ENCODE results near the gene DNAH3. TPM values are rescaled to one million over a fixed set of nuclear protein-coding genes. Genes with fewer than 3 reads are reported as not detected.
A peak's percentile ranks its signal among the peaks of the same experiment; 100 is the strongest.

Gene DNAH3
- polyA plus RNA-seq, 1 donor, result 0.16 TPM

DNA sequence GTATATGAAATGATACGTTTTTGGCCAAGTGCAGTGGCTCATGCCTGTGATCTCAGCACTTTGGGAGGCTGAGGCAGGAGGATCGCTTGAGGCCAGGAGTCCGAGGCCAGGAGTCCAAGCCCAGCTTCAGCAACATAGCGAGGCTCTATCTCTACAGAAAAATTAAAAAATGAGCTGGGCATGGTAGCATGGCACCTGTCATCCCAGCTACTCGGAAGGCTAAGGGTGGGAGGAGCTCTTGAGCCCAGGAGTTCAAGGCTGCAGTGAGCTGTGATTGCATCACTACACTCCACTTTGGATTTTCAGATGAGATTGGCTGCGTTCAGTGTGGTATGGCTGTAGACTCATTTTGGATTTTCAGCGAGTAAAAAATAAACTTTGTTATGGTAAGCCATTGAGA lies 112.4 kb downstream of the DNAH3 start:
- no peak overlapping the region for H3K27ac ChIP-seq (ENCODE audit: low read length)
- no peaks in the 10 kb centered on the region for H3K36me3 ChIP-seq (ENCODE audit: control insufficient read depth, insufficient read depth, low read length)
- H3K9me3 ChIP-seq (ENCODE audit: control insufficient read depth, low read depth, low read length), result no peaks in the 10 kb centered on the region
- H3K4me3 ChIP-seq (ENCODE audit: low read length), result no peak overlapping the region
- no peak for DNase-seq
- WGBS (ENCODE audit: insufficient coverage, low lambda C conversion rate), result 80% methylated on average over 1 of the region's 7 CpGs
- no peaks in the 10 kb centered on the region for H3K4me1 ChIP-seq (ENCODE audit: control insufficient read depth, insufficient read depth, low read length)
- no peaks in the 10 kb centered on the region for H3K27me3 ChIP-seq (ENCODE audit: control insufficient read depth, insufficient read depth, low read length)

- Histone ChIP-seq H3K36me3 (ENCODE audit: control insufficient read depth, insufficient read depth, low read length) (no peaks in the 10 kb centered on the region), H3K4me3 (ENCODE audit: low read length) (no peak overlapping the region), H3K4me1 (ENCODE audit: control insufficient read depth, insufficient read depth, low read length) (no peaks in the 10 kb centered on the region), H3K27ac (ENCODE audit: low read length) (no peak overlapping the region), H3K9me3 (ENCODE audit: control insufficient read depth, low read depth, low read length) (no peaks in the 10 kb centered on the region), H3K27me3 (ENCODE audit: control insufficient read depth, insufficient read depth, low read length) (no peaks in the 10 kb centered on the region)
- DNase-seq, result no peak
- WGBS (ENCODE audit: insufficient coverage, low lambda C conversion rate), result no CpG with 5 or more reads among the region's 15 CpGs
Observed at GRCh38 chr16:21037736-21038135, 112.9 kb downstream of the DNAH3 start.

- Histone ChIP-seq H3K36me3 (ENCODE audit: control insufficient read depth, insufficient read depth, low read length) (no peaks in the 10 kb centered on the region), H3K4me1 (ENCODE audit: control insufficient read depth, insufficient read depth, low read length) (no peaks in the 10 kb centered on the region), H3K4me3 (ENCODE audit: low read length) (no peak overlapping the region), H3K27me3 (ENCODE audit: control insufficient read depth, insufficient read depth, low read length) (no peaks in the 10 kb centered on the region), H3K9me3 (ENCODE audit: control insufficient read depth, low read depth, low read length) (no peaks in the 10 kb centered on the region), H3K27ac (ENCODE audit: low read length) (no peak overlapping the region)
- no peak for DNase-seq
- 100% methylated on average over 1 of the region's 4 CpGs for WGBS (ENCODE audit: insufficient coverage, low lambda C conversion rate)
Observed at GRCh38 chr16:21037168-21037567, 113.5 kb downstream of the DNAH3 start.

DNA sequence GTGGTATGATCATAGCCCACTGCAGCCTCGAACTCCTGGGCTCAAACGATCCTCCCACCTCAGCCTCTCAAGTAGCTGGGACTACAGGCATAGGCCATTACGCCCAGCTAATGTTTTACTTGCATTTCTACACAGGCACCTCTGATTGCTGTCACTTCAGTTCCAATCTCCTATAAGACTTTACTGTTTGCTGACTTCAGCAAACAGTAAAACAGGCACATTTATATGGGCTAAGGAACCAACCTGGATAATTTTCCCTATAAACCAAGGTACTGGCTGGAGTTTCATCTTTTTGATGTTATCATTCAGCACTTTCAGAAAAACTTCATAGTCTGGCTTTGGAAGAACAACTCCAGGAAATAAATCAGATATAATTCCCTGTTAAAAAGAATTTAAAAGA lies 114.2 kb downstream of the DNAH3 start:
- Histone ChIP-seq H3K9me3 (ENCODE audit: control insufficient read depth, low read depth, low read length) (no peaks in the 10 kb centered on the region), H3K27me3 (ENCODE audit: control insufficient read depth, insufficient read depth, low read length) (no peaks in the 10 kb centered on the region), H3K27ac (ENCODE audit: low read length) (no peak overlapping the region), H3K4me1 (ENCODE audit: control insufficient read depth, insufficient read depth, low read length) (no peaks in the 10 kb centered on the region), H3K36me3 (ENCODE audit: control insufficient read depth, insufficient read depth, low read length) (no peaks in the 10 kb centered on the region), H3K4me3 (ENCODE audit: low read length) (no peak overlapping the region)
- peak in 1 of 2 donors; percentile 27 for DNase-seq
- WGBS (ENCODE audit: insufficient coverage, low lambda C conversion rate), result 80% methylated on average over 1 of the region's 3 CpGs

DNA sequence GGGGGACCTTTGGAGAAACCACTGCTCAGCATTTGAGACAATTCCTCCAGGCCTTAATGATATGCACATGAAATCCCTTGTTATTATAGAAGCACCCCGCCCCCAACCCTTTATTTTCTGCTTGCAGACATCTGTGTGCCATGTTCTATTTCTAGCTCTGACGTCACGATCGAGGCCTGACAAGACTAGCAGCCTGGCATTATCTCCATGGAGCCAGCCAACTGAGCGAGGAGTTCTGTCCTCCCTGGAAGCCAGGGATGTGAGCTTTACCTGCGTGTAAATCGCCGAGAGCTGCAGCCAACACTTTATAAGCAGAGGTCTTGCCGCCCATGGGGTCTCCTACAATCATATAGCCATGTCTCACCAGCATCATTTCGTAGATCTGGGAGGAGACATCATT lies 116.9 kb downstream of the DNAH3 start:
- no peaks in the 10 kb centered on the region for H3K27me3 ChIP-seq (ENCODE audit: control insufficient read depth, insufficient read depth, low read length)
- H3K9me3 ChIP-seq (ENCODE audit: control insufficient read depth, low read depth, low read length), result no peaks in the 10 kb centered on the region
- H3K4me1 ChIP-seq (ENCODE audit: control insufficient read depth, insufficient read depth, low read length), result no peaks in the 10 kb centered on the region
- H3K4me3 ChIP-seq (ENCODE audit: low read length), result no peak overlapping the region
- H3K36me3 ChIP-seq (ENCODE audit: control insufficient read depth, insufficient read depth, low read length), result no peaks in the 10 kb centered on the region
- no peak for DNase-seq
- H3K27ac ChIP-seq (ENCODE audit: low read length), result no peak overlapping the region
- WGBS (ENCODE audit: insufficient coverage, low lambda C conversion rate), result 60% methylated on average over 1 of the region's 10 CpGs

DNA sequence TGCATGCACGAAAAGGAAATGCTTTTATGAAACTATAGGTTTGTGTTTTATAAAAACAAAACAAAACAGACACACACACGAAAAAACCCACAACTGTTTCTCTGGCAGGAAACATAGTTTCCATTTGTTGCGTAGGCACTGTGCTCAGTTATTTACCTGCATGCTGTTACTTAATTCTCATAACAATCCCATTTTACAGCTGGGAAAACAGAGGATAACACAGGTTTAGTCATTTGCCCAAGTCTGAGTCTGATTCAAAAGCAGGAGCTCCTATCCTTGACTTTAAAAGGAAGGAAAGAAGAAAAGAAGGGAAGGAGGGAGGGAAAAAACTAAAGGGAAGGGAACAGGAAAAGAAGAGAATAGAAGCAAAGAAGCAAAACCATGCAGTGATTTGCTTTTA lies 117.4 kb downstream of the DNAH3 start:
- no peak for DNase-seq
- no peaks in the 10 kb centered on the region for H3K4me1 ChIP-seq (ENCODE audit: control insufficient read depth, insufficient read depth, low read length)
- no peaks in the 10 kb centered on the region for H3K36me3 ChIP-seq (ENCODE audit: control insufficient read depth, insufficient read depth, low read length)
- no peaks in the 10 kb centered on the region for H3K27me3 ChIP-seq (ENCODE audit: control insufficient read depth, insufficient read depth, low read length)
- no peaks in the 10 kb centered on the region for H3K9me3 ChIP-seq (ENCODE audit: control insufficient read depth, low read depth, low read length)
- H3K27ac ChIP-seq (ENCODE audit: low read length), result no peak overlapping the region
- H3K4me3 ChIP-seq (ENCODE audit: low read length), result no peak overlapping the region
- WGBS (ENCODE audit: insufficient coverage, low lambda C conversion rate), result 86% methylated on average over 1 of the region's 3 CpGs

GRCh38 chr16:21028728-21029127 lies 121.9 kb downstream of the DNAH3 start:
- Histone ChIP-seq H3K4me1 (ENCODE audit: control insufficient read depth, insufficient read depth, low read length) (no peaks in the 10 kb centered on the region), H3K9me3 (ENCODE audit: control insufficient read depth, low read depth, low read length) (no peaks in the 10 kb centered on the region), H3K4me3 (ENCODE audit: low read length) (no peak overlapping the region), H3K27ac (ENCODE audit: low read length) (no peak overlapping the region), H3K36me3 (ENCODE audit: control insufficient read depth, insufficient read depth, low read length) (no peaks in the 10 kb centered on the region), H3K27me3 (ENCODE audit: control insufficient read depth, insufficient read depth, low read length) (no peaks in the 10 kb centered on the region)
- WGBS (ENCODE audit: insufficient coverage, low lambda C conversion rate), result 86% methylated on average over 1 of the region's 4 CpGs
- no peak for DNase-seq

GRCh38 chr16:21026846-21027245 lies 123.8 kb downstream of the DNAH3 start:
- no peak for DNase-seq
- Histone ChIP-seq H3K4me1 (ENCODE audit: control insufficient read depth, insufficient read depth, low read length) (no peaks in the 10 kb centered on the region), H3K9me3 (ENCODE audit: control insufficient read depth, low read depth, low read length) (no peaks in the 10 kb centered on the region), H3K27me3 (ENCODE audit: control insufficient read depth, insufficient read depth, low read length) (no peaks in the 10 kb centered on the region), H3K4me3 (ENCODE audit: low read length) (no peak overlapping the region), H3K27ac (ENCODE audit: low read length) (no peak overlapping the region), H3K36me3 (ENCODE audit: control insufficient read depth, insufficient read depth, low read length) (no peaks in the 10 kb centered on the region)
- WGBS (ENCODE audit: insufficient coverage, low lambda C conversion rate), result 100% methylated on average over 1 of the region's 6 CpGs

DNA sequence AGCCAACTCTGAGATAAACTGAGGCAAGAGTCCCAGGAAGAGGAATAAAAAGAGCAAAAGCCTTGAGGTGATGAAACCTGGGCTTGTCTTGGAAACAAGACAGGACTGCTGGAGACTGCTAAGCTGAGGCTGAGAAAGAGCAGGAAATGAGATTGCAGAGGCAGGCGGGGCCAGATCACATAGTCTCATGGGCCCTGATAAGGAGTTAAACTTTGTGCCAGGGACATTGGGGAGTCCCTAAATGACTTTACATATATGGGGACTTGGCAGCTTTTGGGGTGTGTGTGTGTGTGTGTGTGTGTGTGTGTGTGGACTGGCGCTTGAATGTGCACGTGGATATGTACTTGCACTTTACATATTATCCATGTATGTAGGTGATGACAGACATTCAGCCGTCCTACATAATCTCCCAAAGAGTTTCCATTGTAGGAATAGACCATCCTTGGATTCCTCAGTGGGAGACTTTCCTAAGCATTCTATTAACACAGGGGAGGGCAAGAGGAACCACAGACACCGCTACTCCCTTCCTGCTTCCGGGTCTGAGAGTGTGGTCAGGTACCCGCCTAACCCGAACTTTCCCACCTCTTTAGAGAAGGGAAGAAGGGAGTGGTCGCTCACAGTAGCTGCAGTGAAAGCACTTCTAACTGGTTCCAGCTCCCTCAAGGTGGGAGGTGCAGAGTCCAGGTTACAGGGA lies 127.0 kb downstream of the DNAH3 start:
- Histone ChIP-seq H3K36me3 (ENCODE audit: control insufficient read depth, insufficient read depth, low read length) (no peaks in the 10 kb centered on the region), H3K4me3 (ENCODE audit: low read length) (no peak overlapping the region), H3K27me3 (ENCODE audit: control insufficient read depth, insufficient read depth, low read length) (no peaks in the 10 kb centered on the region), H3K9me3 (ENCODE audit: control insufficient read depth, low read depth, low read length) (no peaks in the 10 kb centered on the region), H3K27ac (ENCODE audit: low read length) (peak overlapping the region; percentile 30), H3K4me1 (ENCODE audit: control insufficient read depth, insufficient read depth, low read length) (no peaks in the 10 kb centered on the region)
- WGBS (ENCODE audit: insufficient coverage, low lambda C conversion rate), result no CpG with 5 or more reads among the region's 9 CpGs
- peak; percentile 72 to 89 for DNase-seq

DNA sequence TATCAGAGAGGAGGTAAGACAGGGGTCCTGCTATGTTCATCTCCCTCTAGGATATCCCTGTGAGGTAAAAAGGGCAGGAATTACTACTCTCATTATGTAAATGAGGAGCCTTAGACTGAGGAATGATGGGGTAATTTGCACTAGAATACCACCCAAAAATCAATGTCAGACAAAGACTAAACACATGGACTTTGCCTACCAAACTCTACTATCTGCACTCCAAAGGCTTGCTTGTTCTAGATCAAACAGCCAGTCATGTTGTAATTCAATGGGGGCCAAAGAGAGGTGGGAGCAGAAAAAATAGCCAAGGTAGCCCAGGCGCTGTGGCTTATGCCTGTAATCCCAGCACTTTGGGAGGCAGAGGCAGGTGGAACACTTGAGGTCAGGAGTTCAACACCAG lies 129.3 kb downstream of the DNAH3 start:
- Histone ChIP-seq H3K9me3 (ENCODE audit: control insufficient read depth, low read depth, low read length) (no peaks in the 10 kb centered on the region), H3K27me3 (ENCODE audit: control insufficient read depth, insufficient read depth, low read length) (no peaks in the 10 kb centered on the region), H3K27ac (ENCODE audit: low read length) (no peak overlapping the region), H3K36me3 (ENCODE audit: control insufficient read depth, insufficient read depth, low read length) (no peaks in the 10 kb centered on the region), H3K4me3 (ENCODE audit: low read length) (no peak overlapping the region), H3K4me1 (ENCODE audit: control insufficient read depth, insufficient read depth, low read length) (no peaks in the 10 kb centered on the region)
- WGBS (ENCODE audit: insufficient coverage, low lambda C conversion rate), result no CpG with 5 or more reads among the region's 1 CpG
- DNase-seq, result no peak

DNA sequence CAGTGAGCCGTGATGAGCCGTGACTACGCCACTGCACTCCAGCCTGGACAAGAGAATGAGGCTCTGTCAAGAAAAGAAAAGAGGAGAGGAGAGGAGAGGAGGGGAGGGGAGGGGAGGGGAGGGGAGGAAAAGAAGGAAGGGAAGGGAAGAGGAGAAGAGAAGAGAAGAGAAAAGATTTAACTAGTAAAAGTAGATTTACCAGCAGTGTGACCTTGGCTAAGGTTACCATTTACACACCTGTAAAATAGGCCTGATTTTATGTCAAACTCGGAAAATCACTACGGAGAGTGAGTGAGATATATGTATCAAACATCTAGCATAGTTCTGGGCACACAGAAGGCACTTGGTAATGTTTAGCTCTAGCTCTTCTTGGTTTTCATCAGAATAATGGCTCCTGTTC lies 140.8 kb downstream of the DNAH3 start:
- peaks cover 2% of the 10 kb centered on the region for H3K27me3 ChIP-seq (ENCODE audit: control insufficient read depth, insufficient read depth, low read length)
- H3K4me1 ChIP-seq (ENCODE audit: control insufficient read depth, insufficient read depth, low read length), result no peaks in the 10 kb centered on the region
- no peak for DNase-seq
- no peaks in the 10 kb centered on the region for H3K9me3 ChIP-seq (ENCODE audit: control insufficient read depth, low read depth, low read length)
- H3K36me3 ChIP-seq (ENCODE audit: control insufficient read depth, insufficient read depth, low read length), result no peaks in the 10 kb centered on the region
- no CpG with 5 or more reads among the region's 5 CpGs for WGBS (ENCODE audit: insufficient coverage, low lambda C conversion rate)
- no peak overlapping the region for H3K4me3 ChIP-seq (ENCODE audit: low read length)
- no peak overlapping the region for H3K27ac ChIP-seq (ENCODE audit: low read length)

Measured in large intestine (tissue), 3 donors.